ENCODE results near the gene SLC4A2. TPM values are rescaled to one million over a fixed set of nuclear protein-coding genes. Genes with fewer than 3 reads are reported as not detected.

Gene SLC4A2
- total and polyA plus RNA-seq, 4 donors, result 27.5 to 98.8 (median 72.6) TPM

DNA sequence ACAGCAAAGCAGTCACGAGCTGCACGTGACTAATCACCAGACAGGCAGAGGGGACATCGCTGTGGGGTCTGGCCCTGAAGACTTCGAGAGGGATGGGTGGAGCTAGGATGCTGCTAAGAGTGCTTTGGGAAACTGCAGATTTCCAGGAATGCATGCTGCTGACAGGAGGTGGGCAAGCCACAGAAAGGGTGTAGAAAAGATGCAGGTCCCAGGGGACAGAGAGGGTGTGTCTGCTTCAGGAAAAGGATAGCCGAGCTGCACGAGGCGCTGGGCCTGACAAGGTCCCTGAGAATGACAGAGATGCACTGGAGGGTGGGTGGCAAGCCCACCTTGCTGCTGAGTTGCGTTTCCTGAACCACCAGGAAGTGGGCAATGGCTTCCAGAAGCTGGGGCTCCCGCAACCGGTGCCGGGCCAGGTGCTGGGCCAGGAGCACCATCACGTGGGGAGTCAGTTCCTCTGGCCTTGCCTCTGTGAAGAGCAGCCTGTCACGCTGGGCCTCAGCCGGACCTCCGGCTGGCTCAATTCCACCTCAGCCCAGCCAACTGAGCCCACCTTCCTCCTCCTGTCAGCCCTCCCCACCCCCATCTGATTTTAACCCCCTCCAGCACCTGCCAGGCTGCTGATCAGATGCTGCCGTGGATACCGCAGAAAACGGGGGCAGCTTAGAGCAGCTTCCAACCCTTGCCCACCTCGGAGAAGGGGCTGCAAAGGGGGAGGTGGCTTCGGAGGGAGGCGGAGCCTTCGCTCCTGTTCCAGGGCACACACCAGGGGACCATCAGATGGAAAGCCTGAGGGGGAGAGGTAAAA is 19.0 kb downstream of the SLC4A2 start:
- H3K36me3 ChIP-seq (ENCODE audit: control insufficient read depth in 4 of 4, insufficient read depth in 3 of 4, low read depth in 1 of 4, low read length in 3 of 4), result peaks cover 21 to 33% (median 23%) of the 10 kb centered on the region in 4 donors
- H3K27ac ChIP-seq (ENCODE audit: low read depth in 1 of 2, low read length in 2 of 2), result no peak overlapping the region
- no peak for DNase-seq (ENCODE audit: low spot score)
- H3K27me3 ChIP-seq (ENCODE audit: control insufficient read depth in 4 of 4, insufficient read depth in 4 of 4, low read length in 3 of 4), result no peaks in the 10 kb centered on the region
- H3K9ac ChIP-seq (ENCODE audit: low read depth in 1 of 2, low read length in 2 of 2), result no peak overlapping the region
- H3K4me3 ChIP-seq (ENCODE audit: low read depth in 1 of 3, low read length in 3 of 3), result no peak overlapping the region
- H3K9me3 ChIP-seq (ENCODE audit: control insufficient read depth in 4 of 4, low read length in 3 of 4), result no peaks in the 10 kb centered on the region
- TF ChIP-seq YY1 (IDR thresholded peaks at IDR 0.05) (no peak), FOXA1 (IDR thresholded peaks at IDR 0.05) (no peak), REST (IDR thresholded peaks at IDR 0.05) (no peak), HNF4A (conservative IDR thresholded peaks at IDR 0.05) (no peak), MAX (IDR thresholded peaks at IDR 0.05) (no peak)
- 67% methylated on average over 22 of the region's 22 CpGs for WGBS
- peaks cover 13 to 40% (median 28%) of the 10 kb centered on the region in 4 donors for H3K4me1 ChIP-seq (ENCODE audit: control insufficient read depth in 4 of 4, insufficient read depth in 4 of 4, low read length in 3 of 4)

DNA sequence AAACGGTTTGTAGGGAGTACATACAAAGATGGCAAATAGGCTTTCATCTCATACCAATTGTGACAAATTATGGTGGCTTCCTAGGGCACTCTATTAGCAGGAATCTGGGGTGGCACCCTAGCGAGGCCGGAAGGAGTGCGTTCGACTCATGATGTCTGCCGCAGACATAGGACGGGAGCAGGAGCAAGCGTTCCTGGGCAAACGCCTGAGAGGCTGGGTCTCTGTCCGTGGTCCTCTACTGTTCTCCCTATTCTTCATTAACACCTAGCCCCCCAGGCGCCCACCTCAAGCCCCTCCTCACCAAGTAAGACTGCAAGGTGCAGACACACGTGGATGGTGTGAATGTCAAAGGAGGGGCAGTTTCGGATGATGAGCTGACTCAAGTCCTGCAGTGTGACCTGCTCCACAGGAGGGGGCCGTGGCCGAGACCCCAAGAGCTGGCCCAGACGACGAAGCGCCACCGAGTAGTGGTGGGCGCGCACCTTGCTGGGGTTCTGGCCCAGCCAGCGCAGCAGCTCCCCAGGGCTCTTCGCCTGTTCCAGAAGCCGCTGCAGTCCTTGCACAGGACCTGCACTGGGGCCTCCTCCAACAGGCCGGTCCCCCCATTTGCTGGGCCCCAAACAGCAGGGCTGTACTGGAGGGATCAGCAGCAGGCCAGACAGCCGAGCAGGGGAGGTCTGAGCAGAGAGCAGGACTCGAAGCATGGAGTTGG is 20.0 kb downstream of the SLC4A2 start:
- H3K9me3 ChIP-seq (ENCODE audit: control insufficient read depth in 4 of 4, low read length in 3 of 4), result no peaks in the 10 kb centered on the region
- H3K4me1 ChIP-seq (ENCODE audit: control insufficient read depth in 4 of 4, insufficient read depth in 4 of 4, low read length in 3 of 4), result peaks cover 17 to 46% (median 33%) of the 10 kb centered on the region in 4 donors
- H3K4me3 ChIP-seq (ENCODE audit: low read depth in 1 of 3, low read length in 3 of 3), result peak overlapping the region; percentile 89 to 98 (median 97)
- TF ChIP-seq TAF1 (conservative IDR thresholded peaks at IDR 0.05), result no peak
- no peak for TF ChIP-seq JUND (IDR thresholded peaks at IDR 0.05)
- no peak for TF ChIP-seq GABPA (IDR thresholded peaks at IDR 0.05 in 1 of 2, conservative IDR thresholded peaks at IDR 0.05 in 1 of 2)
- no peak overlapping the region for H3K9ac ChIP-seq (ENCODE audit: low read depth in 1 of 2, low read length in 2 of 2)
- 85% methylated on average over 27 of the region's 27 CpGs for WGBS
- no peak overlapping the region for H3K27ac ChIP-seq (ENCODE audit: low read depth in 1 of 2, low read length in 2 of 2)
- peaks cover 14 to 24% (median 17%) of the 10 kb centered on the region in 4 donors for H3K36me3 ChIP-seq (ENCODE audit: control insufficient read depth in 4 of 4, insufficient read depth in 3 of 4, low read depth in 1 of 4, low read length in 3 of 4)
- H3K27me3 ChIP-seq (ENCODE audit: control insufficient read depth in 4 of 4, insufficient read depth in 4 of 4, low read length in 3 of 4), result no peaks in the 10 kb centered on the region
- DNase-seq (ENCODE audit: low spot score), result no peak

GRCh38 chr7:151080067-151080521 is 20.7 kb downstream of the SLC4A2 start:
- WGBS, result 1% methylated on average over 31 of the region's 31 CpGs
- peak overlapping the region; percentile 85 to 94 for H3K27ac ChIP-seq (ENCODE audit: low read depth in 1 of 2, low read length in 2 of 2)
- DNase-seq (ENCODE audit: low spot score), result peak; percentile 60
- peaks cover 7 to 16% (median 13%) of the 10 kb centered on the region in 4 donors for H3K36me3 ChIP-seq (ENCODE audit: control insufficient read depth in 4 of 4, insufficient read depth in 3 of 4, low read depth in 1 of 4, low read length in 3 of 4)
- H3K9ac ChIP-seq (ENCODE audit: low read depth in 1 of 2, low read length in 2 of 2), result peak overlapping the region in 1 of 2 donors; percentile 92
- H3K27me3 ChIP-seq (ENCODE audit: control insufficient read depth in 4 of 4, insufficient read depth in 4 of 4, low read length in 3 of 4), result no peaks in the 10 kb centered on the region
- H3K4me3 ChIP-seq (ENCODE audit: low read depth in 1 of 3, low read length in 3 of 3), result peak overlapping the region; percentile 89 to 98 (median 97)
- H3K4me1 ChIP-seq (ENCODE audit: control insufficient read depth in 4 of 4, insufficient read depth in 4 of 4, low read length in 3 of 4), result peaks cover 17 to 48% (median 35%) of the 10 kb centered on the region in 4 donors
- TF ChIP-seq EGR1 (IDR thresholded peaks at IDR 0.05; ENCODE audit: low read depth in 2 of 2) (no peak), FOXA1 (IDR thresholded peaks at IDR 0.05) (no peak), RXRA (IDR thresholded peaks at IDR 0.05) (peak in 1 of 2 donors; percentile 47), REST (IDR thresholded peaks at IDR 0.05) (no peak), JUND (IDR thresholded peaks at IDR 0.05) (no peak)
- no peaks in the 10 kb centered on the region for H3K9me3 ChIP-seq (ENCODE audit: control insufficient read depth in 4 of 4, low read length in 3 of 4)
